Stimulated activated CD4-positive, alpha-beta T cell treated with anti-CD3 and anti-CD28 coated beads, Interleukin-4, amount 100 ng/mL, for 1 hour (primary cell): ENCODE data around the gene CERS6.

ENCODE experiments used
- DNase-seq: peaks from one replicate; pipeline ENCODE4 v3.0.0-alpha.2; 2020

The CERS6 gene

DNA sequence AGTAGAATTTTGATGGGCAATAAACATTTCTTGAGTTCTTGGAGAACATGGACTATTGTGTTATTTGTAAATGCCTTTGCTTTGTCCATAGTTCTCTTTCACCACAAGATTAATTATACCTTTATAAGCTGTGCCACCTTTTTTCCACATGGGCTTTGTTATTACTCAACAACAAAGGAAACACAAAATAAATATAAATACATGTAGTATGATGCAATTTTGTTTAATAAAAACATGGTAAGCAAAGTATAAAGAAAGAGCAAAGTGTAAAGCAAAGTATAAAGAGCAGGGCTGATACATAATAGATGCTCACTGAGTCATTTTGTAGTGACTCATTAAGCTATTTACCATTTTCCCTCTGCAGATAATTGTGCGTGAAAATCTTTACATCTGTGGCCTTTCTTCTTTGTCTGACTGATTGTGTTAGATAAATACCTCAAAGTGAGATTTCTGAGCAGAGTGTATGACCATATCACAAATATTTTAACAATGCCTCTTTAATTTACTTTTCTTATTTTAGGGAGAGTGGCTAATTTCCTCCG is 80.9 kb downstream of the CERS6 start:
- no peak for DNase-seq

- no peak for DNase-seq
Measured at GRCh38 chr2:168538133-168538532, 82.1 kb downstream of the CERS6 start.

GRCh38 chr2:168538534-168538933 is 82.5 kb downstream of the CERS6 start:
- no peak for DNase-seq

GRCh38 chr2:168539945-168540344 is 83.9 kb downstream of the CERS6 start:
- DNase-seq = no peak

DNA sequence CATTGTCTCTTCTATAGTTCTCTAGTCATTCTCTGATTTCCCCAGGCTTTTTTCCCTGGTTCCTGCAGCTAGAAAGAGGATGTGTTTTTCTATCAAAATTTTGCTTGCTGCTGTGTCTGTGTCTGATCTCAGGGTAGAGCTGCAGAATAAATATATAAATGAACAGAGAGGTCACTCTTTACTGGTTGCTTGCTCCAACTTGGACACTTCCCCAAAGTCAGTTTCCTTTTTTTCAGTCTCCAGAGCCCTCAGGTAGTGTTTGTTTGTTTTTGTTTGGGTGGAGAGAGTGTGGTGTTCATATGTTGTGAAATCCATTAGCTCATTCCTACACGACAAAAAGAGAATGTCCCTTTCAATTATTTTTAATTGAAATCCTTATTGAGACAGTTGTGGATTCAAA is 85.8 kb downstream of the CERS6 start:
- DNase-seq = no peak

DNA sequence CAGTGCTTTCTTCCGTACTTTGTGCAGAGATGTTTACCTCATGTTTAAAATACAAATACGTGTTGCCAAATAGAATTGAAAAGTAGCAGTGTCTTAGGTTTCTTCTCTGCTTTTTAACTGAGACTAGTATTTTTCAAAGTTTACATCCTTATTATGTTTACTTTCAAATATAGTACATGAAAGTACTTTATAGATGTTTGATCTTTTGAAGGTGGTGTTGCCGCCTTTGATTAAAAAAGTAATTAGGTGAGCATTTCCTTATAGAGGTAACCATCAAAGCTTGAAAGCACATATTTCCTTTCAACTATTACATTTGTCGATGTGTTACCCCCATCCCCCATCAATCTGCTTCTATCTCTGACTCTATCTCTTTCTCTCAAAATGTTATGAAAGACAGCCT is 87.0 kb downstream of the CERS6 start:
- no peak for DNase-seq

DNA sequence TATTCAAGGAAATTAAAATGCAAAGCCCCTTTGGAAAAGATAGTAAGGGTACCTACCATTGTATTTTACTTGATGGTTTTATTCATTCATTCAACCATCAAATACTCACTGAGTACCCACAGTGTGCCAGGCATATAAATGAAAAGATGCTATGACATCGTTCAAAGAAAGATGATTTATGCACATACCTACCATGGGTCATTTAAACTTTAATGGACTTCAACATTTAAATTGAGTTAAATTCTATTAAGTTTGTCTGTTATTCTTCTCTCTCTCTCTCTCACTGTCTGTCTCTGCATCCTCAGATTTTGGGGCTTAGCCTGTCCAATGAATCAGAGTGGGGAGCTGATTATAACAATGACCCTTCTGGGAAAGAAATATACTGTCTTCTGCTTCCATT is 87.9 kb downstream of the CERS6 start:
- DNase-seq = no peak

DNA sequence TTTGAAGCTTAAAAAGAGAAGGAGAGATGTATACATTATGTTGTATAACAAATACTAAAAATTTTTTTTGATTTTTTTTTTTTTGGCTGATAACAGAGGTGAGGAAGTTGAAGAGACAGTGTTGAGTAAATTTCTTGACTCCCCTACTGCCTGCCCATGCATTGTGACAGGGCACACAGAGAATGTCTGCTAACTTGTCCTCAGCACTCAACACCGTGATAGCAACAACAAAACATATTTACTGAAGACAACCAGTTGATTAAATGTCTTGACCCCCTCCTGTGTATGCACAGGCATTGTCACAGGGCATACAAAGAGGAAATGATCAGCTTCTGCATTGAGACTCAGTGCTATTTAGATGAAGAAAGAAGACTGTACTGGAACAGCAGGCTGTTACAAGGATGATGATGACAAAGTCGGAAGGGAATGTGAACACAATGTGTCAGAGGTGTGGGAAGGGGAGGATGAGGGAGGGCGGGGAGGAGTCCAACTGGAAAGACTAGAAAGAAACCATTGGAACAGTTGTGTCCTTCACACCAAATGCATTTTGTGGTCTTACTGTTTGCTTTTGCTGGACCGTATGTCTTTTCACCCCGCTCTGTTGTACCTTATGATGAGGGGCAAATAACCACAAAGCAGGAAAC is 89.5 kb downstream of the CERS6 start:
- DNase-seq = no peak

DNA sequence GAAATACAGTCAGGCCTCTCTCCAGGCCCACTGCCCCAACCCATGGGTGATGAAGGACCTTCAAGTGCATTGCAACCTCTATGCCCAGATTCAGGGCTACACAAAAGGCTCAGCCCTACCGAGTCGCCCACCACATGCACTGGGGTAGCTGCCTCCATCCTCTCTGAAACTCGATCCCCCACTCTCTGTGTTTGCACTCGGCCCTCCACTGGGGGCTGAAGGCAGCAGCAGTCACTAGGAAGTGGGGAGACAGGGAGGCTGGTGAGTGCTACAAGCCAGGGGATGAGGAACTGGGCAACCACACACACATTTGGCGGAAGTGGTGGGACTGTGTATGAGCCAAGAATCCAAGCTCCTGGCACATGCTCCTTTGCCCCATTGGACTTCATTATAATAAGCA is 94.6 kb downstream of the CERS6 start:
- no peak for DNase-seq

DNA sequence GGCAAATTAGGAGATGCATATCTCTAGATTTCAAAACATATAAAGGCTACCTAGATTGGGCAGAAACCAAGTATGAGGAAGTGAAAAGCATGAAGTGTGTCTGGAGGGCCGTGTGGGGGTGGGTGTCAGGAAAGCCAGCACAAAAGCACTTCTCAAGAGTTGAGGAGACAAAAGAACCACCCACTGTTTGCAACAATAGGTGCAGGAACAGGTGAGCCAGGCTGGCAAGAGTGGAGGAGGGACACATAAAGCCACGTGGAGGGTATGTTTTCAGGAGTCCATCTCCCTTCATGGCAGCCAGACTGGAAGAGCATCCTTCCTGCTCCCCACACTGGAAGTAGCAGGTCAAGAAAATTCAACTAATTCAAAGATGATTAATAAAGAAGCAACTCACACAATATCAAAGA is 96.4 kb downstream of the CERS6 start:
- no peak for DNase-seq

- no peak for DNase-seq
Measured at GRCh38 chr2:168555283-168555682, 99.2 kb downstream of the CERS6 start.

GRCh38 chr2:168559187-168559586 is 103.1 kb downstream of the CERS6 start:
- no peak for DNase-seq

- no peak for DNase-seq
Measured at GRCh38 chr2:168560817-168561499, 104.9 kb downstream of the CERS6 start.

GRCh38 chr2:168561991-168562390 is 105.9 kb downstream of the CERS6 start:
- DNase-seq = no peak

- no peak for DNase-seq
Measured at GRCh38 chr2:168562971-168563370, 106.9 kb downstream of the CERS6 start.

DNA sequence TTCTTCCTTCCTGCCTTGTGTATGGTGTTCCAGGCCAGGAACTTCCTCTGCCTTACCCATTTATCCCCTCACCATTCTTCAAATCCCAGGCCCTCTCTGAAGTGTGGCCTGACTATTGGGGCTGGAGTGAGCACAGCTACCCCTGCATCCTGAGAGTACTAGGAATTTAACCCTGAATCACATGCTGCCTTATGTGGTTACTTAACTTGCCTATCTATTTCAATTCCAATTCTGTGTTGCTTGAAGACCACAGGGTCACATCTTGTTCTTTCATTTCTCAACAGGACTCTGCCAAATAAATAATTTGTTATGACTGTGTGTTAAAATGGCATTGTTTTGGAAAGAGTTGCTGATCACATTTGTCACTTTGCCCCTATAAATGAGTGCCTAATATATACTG is 108.6 kb downstream of the CERS6 start:
- DNase-seq = no peak

DNA sequence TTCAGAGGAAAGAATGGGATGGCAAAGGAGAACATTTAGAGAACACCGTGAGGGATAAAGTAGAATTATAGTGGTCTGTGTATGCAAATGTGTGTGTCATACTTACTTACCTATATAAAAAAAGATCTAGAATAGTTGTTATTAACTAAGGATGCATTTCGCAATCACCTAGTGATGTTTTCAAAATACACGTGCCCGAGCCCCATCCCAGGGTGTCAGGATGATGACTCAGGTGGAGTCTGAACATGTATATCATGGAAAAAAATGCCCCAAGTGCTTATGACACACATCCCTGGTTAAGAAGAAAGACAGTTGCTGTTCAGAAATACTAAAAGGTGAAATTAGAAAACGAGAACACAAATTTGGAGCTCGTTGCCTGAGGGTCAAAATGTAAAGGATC is 109.0 kb downstream of the CERS6 start:
- DNase-seq = no peak

DNA sequence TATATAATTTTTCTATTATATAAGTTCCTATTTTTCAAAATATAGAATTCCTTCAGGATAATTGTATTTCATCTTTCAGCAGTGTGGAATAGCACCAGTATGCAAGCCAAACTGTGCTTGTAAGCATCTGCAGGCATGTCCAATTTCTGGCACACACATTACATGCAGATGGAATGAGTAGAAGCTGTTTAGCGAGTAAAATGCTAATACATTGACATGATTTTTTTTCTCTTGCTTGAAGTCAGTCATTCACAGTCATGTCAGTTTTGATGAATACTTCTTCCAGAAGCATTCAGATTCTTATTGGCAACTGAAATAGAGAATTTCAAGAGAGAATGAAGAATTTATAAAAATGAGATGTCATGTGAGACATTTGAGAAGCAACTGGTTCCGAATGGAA is 109.4 kb downstream of the CERS6 start:
- no peak for DNase-seq

DNA sequence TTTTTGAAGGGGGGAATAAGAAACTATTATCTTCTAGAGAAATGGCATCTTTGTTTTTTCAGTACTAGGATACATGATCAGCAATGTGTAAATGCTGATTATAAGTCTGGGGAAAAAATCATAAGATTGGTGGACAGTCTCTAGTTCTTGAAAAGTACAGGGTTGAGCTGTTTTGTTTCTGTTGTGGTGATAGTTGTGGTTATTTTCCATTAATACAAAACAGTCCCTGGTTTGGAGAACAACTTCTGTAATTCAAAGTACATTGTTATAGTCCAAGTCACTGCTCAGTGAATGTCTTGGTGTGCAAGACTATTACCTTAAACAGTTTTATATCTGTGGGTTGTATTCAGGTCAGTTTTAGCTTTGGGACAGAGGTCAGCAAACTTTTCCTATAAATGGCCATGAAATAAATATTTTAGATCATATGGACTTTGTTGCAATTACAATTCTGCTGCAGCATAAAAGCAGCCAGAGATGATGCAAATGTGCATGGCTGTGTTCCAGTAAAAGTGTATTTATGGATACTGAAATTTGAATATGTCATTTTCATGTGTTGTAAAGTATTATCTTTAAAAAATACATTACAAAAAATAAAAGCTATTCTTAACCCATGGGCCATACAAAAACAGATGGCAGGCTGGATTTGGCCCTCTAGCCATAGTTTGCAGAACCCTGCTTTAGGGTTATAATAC is 111.0 kb downstream of the CERS6 start:
- no peak for DNase-seq

- DNase-seq = no peak
Measured at GRCh38 chr2:168567836-168568235, 111.8 kb downstream of the CERS6 start.

GRCh38 chr2:168568476-168569267 is 112.6 kb downstream of the CERS6 start:
- DNase-seq = no peak

DNA sequence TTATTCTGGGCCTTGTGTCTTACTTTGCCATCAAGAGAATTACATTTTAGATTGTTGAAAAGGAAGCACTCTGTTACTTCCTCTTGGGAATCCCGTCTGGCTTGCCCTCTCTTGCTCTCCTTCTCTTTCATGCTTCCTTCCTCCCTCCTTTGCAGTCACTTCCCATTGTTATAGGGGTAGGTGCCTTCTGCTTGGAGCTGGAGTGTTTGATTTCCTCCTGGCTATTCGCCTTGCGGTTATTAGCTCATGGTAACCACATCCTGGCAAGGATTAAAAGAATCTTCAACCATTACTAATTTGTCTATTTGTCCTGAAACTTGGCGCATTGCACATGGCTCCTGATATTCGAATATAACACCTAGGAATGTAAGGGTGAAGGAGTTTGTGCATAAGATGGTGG is 115.0 kb downstream of the CERS6 start:
- no peak for DNase-seq
